Endothelial cell (in vitro differentiated cells): ENCODE results near the gene KIAA0513. TPM values are rescaled to one million over a fixed set of nuclear protein-coding genes. Genes with fewer than 3 reads are reported as not detected.
"Not testable (repeated sequence)": the region's sequence is repeated elsewhere in the genome, so short reads cannot be mapped to it uniquely, and the experiment has no call there.

Experiments used
- DNase-seq: peaks from one replicate; pipeline ENCODE4 v3.0.0; 2021; ENCODE audit warnings: low spot score
- H3K27ac Mint-ChIP-seq: one replicate; pipeline ENCODE4 v1.8.0; 2021; ENCODE audit warnings: mixed read lengths, inconsistent platforms; ENCODE audit not compliant: unreplicated experiment
- H3K27me3 Mint-ChIP-seq: one replicate; pipeline ENCODE4 v1.8.0; 2021; ENCODE audit warnings: mild to moderate bottlenecking, moderate library complexity, mixed read lengths, inconsistent platforms; ENCODE audit not compliant: unreplicated experiment
- H3K36me3 Mint-ChIP-seq: one replicate; pipeline ENCODE4 v1.8.0; 2021; ENCODE audit warnings: mild to moderate bottlenecking, low read depth, mixed read lengths, inconsistent platforms; ENCODE audit not compliant: unreplicated experiment
- H3K4me1 Mint-ChIP-seq: one replicate; pipeline ENCODE4 v1.8.0; 2021; ENCODE audit warnings: mild to moderate bottlenecking, mixed read lengths, inconsistent platforms; ENCODE audit not compliant: unreplicated experiment
- H3K4me3 Mint-ChIP-seq: one replicate; pipeline ENCODE4 v1.8.0; 2021; ENCODE audit warnings: mild to moderate bottlenecking, mixed read lengths, inconsistent platforms; ENCODE audit not compliant: unreplicated experiment
- H3K9me3 Mint-ChIP-seq: one replicate; pipeline ENCODE4 v1.8.0; 2021; ENCODE audit warnings: mixed read lengths, inconsistent platforms; ENCODE audit not compliant: unreplicated experiment
- CTCF ChIP-seq: fragments of 200-600 bp; sonication (generic); IDR thresholded peaks from one replicate; pipeline ENCODE4 v1.5.0; 2021; ENCODE audit warnings: antibody characterized with exemption; ENCODE audit not compliant: unreplicated experiment
- total RNA-seq: library from RNA; stranded (reverse); fragmentation: NEBNext Ultra II Directional; extraction: Animal tissue kit (Norgen Biotek cat#: 25700); gene quantifications from one replicate; pipeline ENCODE4 v1.2.1, GENCODE V29; 2021; ENCODE audit not compliant: unreplicated experiment

Gene KIAA0513
- total RNA-seq, 1 donor from 2014 or later: 5.5 TPM

- no peak overlapping the region for H3K4me3 Mint-ChIP-seq
- H3K27ac Mint-ChIP-seq: no peak overlapping the region
- no peak for TF ChIP-seq CTCF
- H3K36me3 Mint-ChIP-seq: peaks cover 7% of the 10 kb centered on the region
- H3K4me1 Mint-ChIP-seq: peaks cover 11% of the 10 kb centered on the region
- H3K9me3 Mint-ChIP-seq: no peaks in the 10 kb centered on the region
- peaks cover 2% of the 10 kb centered on the region for H3K27me3 Mint-ChIP-seq
- no peak for DNase-seq
Observed at GRCh38 chr16:85048921-85049562, 21.4 kb downstream of the KIAA0513 start.

GRCh38 chr16:85049706-85050305 is 22.2 kb downstream of the KIAA0513 start:
- Mint-ChIP-seq H3K36me3 (peaks cover 7% of the 10 kb centered on the region), H3K27ac (no peak overlapping the region), H3K4me3 (no peak overlapping the region), H3K27me3 (peaks cover 2% of the 10 kb centered on the region), H3K9me3 (no peaks in the 10 kb centered on the region), H3K4me1 (peaks cover 11% of the 10 kb centered on the region)
- DNase-seq: no peak
- no peak for TF ChIP-seq CTCF

GRCh38 chr16:85051067-85051581 is 23.5 kb downstream of the KIAA0513 start:
- H3K27me3 Mint-ChIP-seq: peaks cover 2% of the 10 kb centered on the region
- no peak overlapping the region for H3K4me3 Mint-ChIP-seq
- peaks cover 7% of the 10 kb centered on the region for H3K36me3 Mint-ChIP-seq
- no peaks in the 10 kb centered on the region for H3K9me3 Mint-ChIP-seq
- peaks cover 7% of the 10 kb centered on the region for H3K4me1 Mint-ChIP-seq
- no peak for DNase-seq
- no peak overlapping the region for H3K27ac Mint-ChIP-seq
- TF ChIP-seq CTCF: no peak

- no peak for TF ChIP-seq CTCF
- Mint-ChIP-seq H3K9me3 (no peaks in the 10 kb centered on the region), H3K4me3 (no peak overlapping the region), H3K27ac (no peak overlapping the region), H3K27me3 (peaks cover 2% of the 10 kb centered on the region), H3K36me3 (peaks cover 7% of the 10 kb centered on the region), H3K4me1 (peaks cover 1% of the 10 kb centered on the region)
- DNase-seq: no peak
Observed at GRCh38 chr16:85051683-85052082, 24.1 kb downstream of the KIAA0513 start.

- H3K4me3 Mint-ChIP-seq: no peak overlapping the region
- peaks cover 2% of the 10 kb centered on the region for H3K27me3 Mint-ChIP-seq
- H3K9me3 Mint-ChIP-seq: no peaks in the 10 kb centered on the region
- no peak for TF ChIP-seq CTCF
- no peak overlapping the region for H3K27ac Mint-ChIP-seq
- H3K36me3 Mint-ChIP-seq: peaks cover 7% of the 10 kb centered on the region
- no peaks in the 10 kb centered on the region for H3K4me1 Mint-ChIP-seq
- DNase-seq: no peak
Observed at GRCh38 chr16:85052536-85052935, 24.9 kb downstream of the KIAA0513 start.

GRCh38 chr16:85054321-85054720 is 26.7 kb downstream of the KIAA0513 start:
- not testable (repeated sequence) for DNase-seq, H3K4me3 Mint-ChIP-seq, H3K27me3 Mint-ChIP-seq, H3K27ac Mint-ChIP-seq, H3K36me3 Mint-ChIP-seq, H3K4me1 Mint-ChIP-seq, H3K9me3 Mint-ChIP-seq
